ENCODE measurements around the gene MYADML2. TPM values are rescaled to one million over a fixed set of nuclear protein-coding genes. Genes with fewer than 3 reads are reported as not detected.

Gene MYADML2
- total and polyA plus RNA-seq, 2 of the 8 experiments (the other 6 are each of a cell fraction or from before 2014, with no cell fraction given), result 0.26 to 0.47 TPM

GRCh38 chr17:81917565-81918332 is 29.3 kb downstream of the MYADML2 start, which contains the start of gene SIRT7 (continued):
- TF ChIP-seq EGR1 (IDR thresholded peaks at IDR 0.05; ENCODE audit: borderline replicate concordance, low read depth, low read length) (no peak), BRCA1 (IDR thresholded peaks at IDR 0.05; ENCODE audit: low read depth, low read length) (no peak), SP2 (IDR thresholded peaks at IDR 0.05; ENCODE audit: low read length) (no peak), JUND (IDR thresholded peaks at IDR 0.05; ENCODE audit: low read length) (no peak), SP4 (IDR thresholded peaks at IDR 0.05; ENCODE audit: low read length) (no peak), ATF3 (IDR thresholded peaks at IDR 0.05; ENCODE audit: insufficient read depth, low read depth, low read length) (no peak), POU5F1 (IDR thresholded peaks at IDR 0.05; ENCODE audit: low read depth, low read length) (no peak), ASH2L (IDR thresholded peaks at IDR 0.05; ENCODE audit: low read length) (no peak), HDAC6 (IDR thresholded peaks at IDR 0.05; ENCODE audit: low read depth, low read length) (no peak), YY1 (IDR thresholded peaks at IDR 0.05; ENCODE audit: low read depth, low read length) (peak; percentile 63; the same call in 1 of the 2 replicates), RNF2 (IDR thresholded peaks at IDR 0.05; ENCODE audit: borderline replicate concordance, low read depth, low read length, missing control alignments, poor library complexity, severe bottlenecking) (no peak), ZNF274 (IDR thresholded peaks at IDR 0.05; ENCODE audit: borderline replicate concordance, extremely low read depth, low read length) (no peak), SIX5 (IDR thresholded peaks at IDR 0.05; ENCODE audit: low read depth, low read length) (no peak), SRF (IDR thresholded peaks at IDR 0.05; ENCODE audit: low read depth, low read length) (no peak), MAFK (IDR thresholded peaks at IDR 0.05; ENCODE audit: low read depth, low read length) (no peak), RFX5 (IDR thresholded peaks at IDR 0.05; ENCODE audit: borderline replicate concordance, low read depth, low read length) (no peak), POLR2AphosphoS5 (IDR thresholded peaks at IDR 0.05; ENCODE audit: low read depth, low read length) (peak; percentile 66), TCF12 (IDR thresholded peaks at IDR 0.05; ENCODE audit: low read depth, low read length) (no peak), GABPA (IDR thresholded peaks at IDR 0.05; ENCODE audit: borderline replicate concordance, insufficient read depth, low read length) (peak; percentile 74; the same call in 1 of the 2 replicates)
- TF ChIP-seq, protein P1, sequence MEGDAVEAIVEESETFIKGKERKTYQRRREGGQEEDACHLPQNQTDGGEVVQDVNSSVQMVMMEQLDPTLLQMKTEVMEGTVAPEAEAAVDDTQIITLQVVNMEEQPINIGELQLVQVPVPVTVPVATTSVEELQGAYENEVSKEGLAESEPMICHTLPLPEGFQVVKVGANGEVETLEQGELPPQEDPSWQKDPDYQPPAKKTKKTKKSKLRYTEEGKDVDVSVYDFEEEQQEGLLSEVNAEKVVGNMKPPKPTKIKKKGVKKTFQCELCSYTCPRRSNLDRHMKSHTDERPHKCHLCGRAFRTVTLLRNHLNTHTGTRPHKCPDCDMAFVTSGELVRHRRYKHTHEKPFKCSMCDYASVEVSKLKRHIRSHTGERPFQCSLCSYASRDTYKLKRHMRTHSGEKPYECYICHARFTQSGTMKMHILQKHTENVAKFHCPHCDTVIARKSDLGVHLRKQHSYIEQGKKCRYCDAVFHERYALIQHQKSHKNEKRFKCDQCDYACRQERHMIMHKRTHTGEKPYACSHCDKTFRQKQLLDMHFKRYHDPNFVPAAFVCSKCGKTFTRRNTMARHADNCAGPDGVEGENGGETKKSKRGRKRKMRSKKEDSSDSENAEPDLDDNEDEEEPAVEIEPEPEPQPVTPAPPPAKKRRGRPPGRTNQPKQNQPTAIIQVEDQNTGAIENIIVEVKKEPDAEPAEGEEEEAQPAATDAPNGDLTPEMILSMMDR (IDR thresholded peaks at IDR 0.05; ENCODE audit: control extremely low read depth in 1 of 3, insufficient read depth in 1 of 3, low read depth in 1 of 3, low read length in 3 of 3), result no peak
